ENCODE data around the gene PDZK1.
"Not testable (repeated sequence)": the region's sequence is repeated elsewhere in the genome, so short reads cannot be mapped to it uniquely, and the experiment has no call there.

The PDZK1 gene

GRCh38 chr1:145719230-145720079, 12.3 kb upstream of the PDZK1 start, which contains the start of gene CD160:
Gene CD160 (plus strand): TSS chr1:145719499. CDS start chr1:145728328, 8,829 bp downstream.
- TF ChIP-seq POLR2A (IDR thresholded peaks at IDR 0.05; ENCODE audit: low read length), result no peak
- TF ChIP-seq GATA1 (IDR thresholded peaks at IDR 0.05; ENCODE audit: low read depth, low read length), result no peak
- no peak for DNase-seq

DNA sequence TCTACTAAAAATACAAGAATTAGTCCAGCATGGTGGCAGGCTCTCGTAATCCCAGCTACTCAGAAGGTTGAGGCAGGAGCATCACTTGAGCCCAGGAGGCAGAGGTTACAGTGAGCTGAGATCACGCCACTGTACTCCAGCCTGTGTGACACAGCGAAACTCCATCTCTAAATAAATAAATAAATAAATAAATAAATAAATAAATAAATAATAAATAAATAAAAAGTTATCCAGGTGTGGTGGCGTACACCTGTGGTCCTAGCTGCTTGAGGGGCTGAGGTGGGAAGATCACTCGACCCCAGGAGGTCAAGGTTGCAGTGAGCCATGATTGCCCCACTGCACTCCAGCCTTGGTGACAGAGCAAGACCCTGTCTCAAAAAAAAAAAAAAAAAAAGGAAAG, 11.3 kb upstream of the PDZK1 start:
- not testable (repeated sequence) for DNase-seq

- DNase-seq, result no peak
- no peak for TF ChIP-seq GATA1 (IDR thresholded peaks at IDR 0.05; ENCODE audit: low read depth, low read length)
- no peak for TF ChIP-seq POLR2A (IDR thresholded peaks at IDR 0.05; ENCODE audit: low read length)
These were observed 10.7 kb upstream of the PDZK1 start for GRCh38 chr1:145717833-145718232.

DNA sequence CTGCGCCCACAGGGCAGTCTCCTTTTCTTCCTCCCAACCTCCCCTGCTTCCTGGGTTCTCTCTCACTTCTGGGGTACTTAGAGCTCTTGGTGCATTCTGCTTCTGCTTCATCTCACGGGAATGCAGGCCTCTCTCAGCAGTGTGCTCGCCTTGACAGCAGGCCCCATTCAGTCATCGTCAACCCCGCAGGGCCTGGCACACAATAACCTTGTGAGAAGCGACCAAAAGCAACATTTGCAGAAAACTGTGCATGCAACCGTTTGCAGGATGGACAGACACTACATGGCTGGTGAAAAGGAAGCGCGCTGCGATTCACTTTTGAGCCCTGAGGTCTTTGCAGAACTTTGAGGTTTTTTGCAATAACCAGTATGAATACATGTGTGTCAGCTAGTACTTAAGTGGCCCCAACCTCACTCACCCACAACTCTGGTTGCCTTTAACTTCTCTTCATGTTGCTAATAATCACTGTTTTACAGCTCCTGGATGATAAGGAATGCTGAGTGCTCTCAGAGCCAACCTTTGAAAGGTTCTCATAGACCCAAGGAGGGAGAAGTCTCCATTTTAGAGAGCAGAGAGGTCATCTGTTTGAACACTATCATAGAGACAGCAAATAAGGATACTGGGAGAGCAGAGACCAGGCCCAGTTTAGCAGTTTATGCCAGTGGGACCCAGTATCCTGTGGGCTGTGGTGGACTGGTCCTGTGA, 9.6 kb upstream of the PDZK1 start:
- TF ChIP-seq GATA1 (IDR thresholded peaks at IDR 0.05; ENCODE audit: low read depth, low read length), result no peak
- no peak for TF ChIP-seq POLR2A (IDR thresholded peaks at IDR 0.05; ENCODE audit: low read length)
- DNase-seq, result no peak

DNA sequence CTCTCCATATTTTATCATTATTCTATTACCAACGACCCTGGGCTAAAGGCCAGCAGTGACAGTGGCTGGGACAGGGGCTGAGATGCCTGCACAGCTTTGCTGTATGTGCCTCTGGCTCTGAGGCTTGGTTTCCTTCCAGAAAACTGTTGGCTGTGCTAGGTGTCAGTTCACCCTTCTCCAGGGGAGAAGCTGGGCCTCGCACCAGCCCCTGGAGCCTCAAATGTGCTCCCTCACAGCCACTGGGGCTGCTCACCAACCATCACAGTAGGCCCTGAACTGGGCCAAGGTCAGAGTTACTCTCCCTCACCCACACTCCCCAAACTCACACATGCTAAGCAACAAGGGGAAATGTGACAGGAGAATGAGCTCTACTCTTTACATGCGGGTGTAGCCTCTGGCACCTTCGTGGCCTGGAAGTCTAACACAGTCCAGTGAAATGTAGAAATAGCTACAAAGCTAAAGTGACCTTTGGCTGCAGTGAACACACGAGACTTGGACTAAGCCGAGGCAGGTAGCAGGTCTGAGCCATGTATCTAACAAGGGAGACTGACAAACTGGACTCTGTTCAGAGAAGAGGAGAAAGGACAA, 7.5 kb upstream of the PDZK1 start:
- TF ChIP-seq POLR2A (IDR thresholded peaks at IDR 0.05; ENCODE audit: low read length) (no peak), GATA1 (IDR thresholded peaks at IDR 0.05; ENCODE audit: low read depth, low read length) (no peak)
- DNase-seq, result no peak

GRCh38 chr1:145711213-145711651, 4.1 kb upstream of the PDZK1 start:
- no peak for TF ChIP-seq POLR2A (IDR thresholded peaks at IDR 0.05; ENCODE audit: low read length)
- no peak for TF ChIP-seq GATA1 (IDR thresholded peaks at IDR 0.05; ENCODE audit: low read depth, low read length)

GRCh38 chr1:145710291-145711027, 3.3 kb upstream of the PDZK1 start:
- no peak for TF ChIP-seq GATA1 (IDR thresholded peaks at IDR 0.05; ENCODE audit: low read depth, low read length)
- TF ChIP-seq POLR2A (IDR thresholded peaks at IDR 0.05; ENCODE audit: low read length), result no peak
- no peak for DNase-seq

More at GRCh38 chr1:145711213-145711651, 4.1 kb upstream of the PDZK1 start:
- DNase-seq, result no peak

DNA sequence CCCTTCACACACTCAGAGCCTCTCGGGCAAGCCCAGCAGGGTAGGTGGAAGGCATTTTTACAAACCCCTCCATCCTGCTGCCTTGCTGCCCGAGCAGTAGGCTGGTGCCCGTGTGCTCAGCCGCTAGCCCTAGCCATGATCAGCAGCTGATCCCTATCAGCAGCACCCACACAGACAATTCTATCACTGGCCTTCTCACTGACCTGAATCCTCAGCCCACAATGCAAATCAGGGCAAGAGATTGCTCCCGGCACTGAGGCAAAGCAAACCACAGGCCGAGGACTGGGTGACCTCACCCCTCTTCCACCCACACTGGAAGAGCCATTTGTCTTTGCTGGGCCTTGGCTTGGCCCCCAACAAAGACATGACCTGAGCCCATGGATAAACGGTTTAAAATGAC, 895 bp upstream of the PDZK1 start:
- TF ChIP-seq POLR2A (IDR thresholded peaks at IDR 0.05; ENCODE audit: low read length), result no peak
- no peak for TF ChIP-seq GATA1 (IDR thresholded peaks at IDR 0.05; ENCODE audit: low read depth, low read length)
- DNase-seq, result no peak

DNA sequence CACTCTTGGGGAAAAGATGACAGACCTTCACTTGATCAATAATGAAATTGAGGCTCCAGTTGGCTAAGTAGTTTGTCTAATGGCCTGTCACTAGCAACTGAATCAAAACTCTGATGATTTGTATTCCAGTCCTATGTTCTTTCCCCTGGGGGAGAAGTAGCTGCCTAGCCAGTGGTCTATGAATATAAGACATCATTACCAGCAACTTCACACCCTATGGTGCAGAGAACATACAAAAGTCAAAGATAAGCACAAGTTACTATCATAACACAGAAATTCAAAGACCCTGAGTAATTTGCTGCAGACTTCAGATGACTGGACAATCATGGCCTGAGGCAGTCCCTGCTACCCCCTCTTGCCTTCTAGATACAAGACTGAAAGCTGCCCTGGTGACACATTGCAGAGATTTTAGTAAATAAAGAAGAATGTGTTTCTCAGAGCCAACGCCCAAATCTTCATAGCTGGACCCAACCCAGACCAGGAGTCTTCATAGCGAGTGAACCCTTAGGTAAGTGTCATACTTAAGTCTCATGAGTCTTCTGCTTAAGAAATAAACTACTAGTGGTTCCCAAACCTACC, 993 bp downstream of the PDZK1 start:
- TF ChIP-seq POLR2A (IDR thresholded peaks at IDR 0.05; ENCODE audit: low read length) (no peak), GATA1 (IDR thresholded peaks at IDR 0.05; ENCODE audit: low read depth, low read length) (no peak)
- DNase-seq, result no peak

DNA sequence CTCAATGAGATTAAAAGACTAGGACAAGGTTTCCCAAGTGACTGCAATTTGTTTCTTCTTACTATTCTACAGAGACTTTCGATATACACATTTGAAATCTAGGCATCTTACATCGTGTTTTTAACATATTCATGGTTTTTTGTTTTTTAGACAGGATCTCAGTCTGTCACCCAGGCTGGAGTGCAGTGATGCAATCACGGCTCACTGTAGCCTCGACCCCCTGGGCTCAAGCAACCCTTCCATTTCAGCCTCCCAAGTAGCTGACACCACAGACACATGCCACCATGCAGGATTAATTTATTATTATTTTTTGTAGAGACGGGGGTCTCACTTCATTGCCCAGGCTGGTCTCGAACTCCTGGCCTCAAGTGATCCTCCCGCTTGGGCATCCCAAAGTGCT, 1.5 kb downstream of the PDZK1 start:
- TF ChIP-seq GATA1 (IDR thresholded peaks at IDR 0.05; ENCODE audit: low read depth, low read length) (no peak), POLR2A (IDR thresholded peaks at IDR 0.05; ENCODE audit: low read length) (no peak)
- DNase-seq, result no peak

GRCh38 chr1:145702826-145703225, 4.3 kb downstream of the PDZK1 start:
- DNase-seq, result no peak
- TF ChIP-seq GATA1 (IDR thresholded peaks at IDR 0.05; ENCODE audit: low read depth, low read length) (no peak), POLR2A (IDR thresholded peaks at IDR 0.05; ENCODE audit: low read length) (no peak)

DNA sequence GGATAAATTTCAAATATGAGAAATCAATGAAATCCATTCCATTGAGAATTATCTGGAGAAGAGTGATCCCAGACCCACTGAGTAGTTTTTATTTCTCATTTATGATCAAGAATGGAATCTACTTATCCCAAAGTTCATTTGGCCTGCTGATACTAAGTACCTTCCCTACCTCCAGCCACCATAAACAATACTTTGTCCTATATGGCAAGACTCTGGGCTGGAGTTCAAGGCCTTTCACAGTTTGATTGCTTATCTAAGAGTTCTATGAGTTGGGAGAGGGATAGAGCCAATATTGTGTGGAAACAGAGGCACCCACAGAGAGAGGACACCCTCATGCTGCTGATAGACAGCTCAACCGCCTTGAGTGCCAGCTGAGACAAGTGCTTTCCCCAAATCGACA, 5.1 kb downstream of the PDZK1 start:
- TF ChIP-seq GATA1 (IDR thresholded peaks at IDR 0.05; ENCODE audit: low read depth, low read length) (no peak), POLR2A (IDR thresholded peaks at IDR 0.05; ENCODE audit: low read length) (no peak)

GRCh38 chr1:145701306-145701862, 5.8 kb downstream of the PDZK1 start:
- DNase-seq, result no peak
- TF ChIP-seq POLR2A (IDR thresholded peaks at IDR 0.05; ENCODE audit: low read length) (no peak), GATA1 (IDR thresholded peaks at IDR 0.05; ENCODE audit: low read depth, low read length) (no peak)

More for the DNA sequence above, 5.1 kb downstream of the PDZK1 start:
- no peak for DNase-seq
